HepG2 (cell line): Measurements from ENCODE around the gene PPCS. TPM values are rescaled to one million over a fixed set of nuclear protein-coding genes. Genes with fewer than 3 reads are reported as not detected.

Source experiments
- JUND ChIP-seq: sonication (generic); formaldehyde crosslinking; IDR thresholded peaks from 2 replicates; pipeline ENCODE4 v1.8.0; 2022; ENCODE audit warnings: mild to moderate bottlenecking, missing genetic modification reagents
- KAT7 ChIP-seq: IDR thresholded peaks from 2 replicates; pipeline ENCODE4 v1.6.1; 2018; ENCODE audit warnings: borderline replicate concordance, missing compliant biosample characterization
- KMT2B ChIP-seq: IDR thresholded peaks from 2 replicates; pipeline ENCODE4 v1.6.1; 2016; ENCODE audit warnings: missing genetic modification reagents, missing compliant biosample characterization
- NFE2 ChIP-seq: sonication (generic); formaldehyde crosslinking; IDR thresholded peaks from 2 replicates; pipeline ENCODE4 v1.4.0; 2020; ENCODE audit warnings: missing genetic modification reagents
- NR1H2 ChIP-seq: sonication (generic); formaldehyde crosslinking; IDR thresholded peaks from 2 replicates; pipeline ENCODE4 v1.8.1; 2022; ENCODE audit warnings: low read depth, missing genetic modification reagents, borderline replicate concordance
- PITX1 ChIP-seq: sonication (generic); formaldehyde crosslinking; IDR thresholded peaks from 2 replicates; pipeline ENCODE4 v1.5.1; 2020; ENCODE audit warnings: mild to moderate bottlenecking, missing genetic modification reagents
- POLR2AphosphoS5 ChIP-seq: IDR thresholded peaks from 2 replicates; pipeline ENCODE4 v1.6.1; 2012; ENCODE audit warnings: low read depth, low read length
- TRAFD1 ChIP-seq: sonication (generic); formaldehyde crosslinking; IDR thresholded peaks from 2 replicates; pipeline ENCODE4 v1.5.1; 2020; ENCODE audit warnings: missing genetic modification reagents, mild to moderate bottlenecking, borderline replicate concordance
- ZBTB40 ChIP-seq, 2 experiments: fragments of 450-650 bp in 1 of 2; sonication (generic) in 1 of 2; formaldehyde crosslinking in 1 of 2; IDR thresholded peaks; 2 replicates each; pipeline versions ENCODE4 v1.6.1 to v1.8.0; 2016 to 2022; ENCODE audit warnings: antibody characterized with exemption in 1 of 2, mild to moderate bottlenecking in 1 of 2, missing genetic modification reagents in 1 of 2
- ZMAT5 ChIP-seq: sonication (generic); formaldehyde crosslinking; IDR thresholded peaks from 2 replicates; pipeline ENCODE4 v1.5.0; 2020; ENCODE audit warnings: mild to moderate bottlenecking, low read depth, missing genetic modification reagents, borderline replicate concordance
- ZNF292 ChIP-seq: sonication (generic); formaldehyde crosslinking; IDR thresholded peaks from 2 replicates; pipeline ENCODE4 v1.8.1; 2022; ENCODE audit warnings: mild to moderate bottlenecking, low read depth, missing genetic modification reagents, borderline replicate concordance
- ZUFSP ChIP-seq: sonication (generic); formaldehyde crosslinking; IDR thresholded peaks from 2 replicates; pipeline ENCODE4 v1.9.0; 2021; ENCODE audit warnings: missing genetic modification reagents, mild to moderate bottlenecking, borderline replicate concordance
- polyA plus RNA-seq, 8 experiments: library from polyadenylated mRNA; depleted of rRNA in 3 of 8; stranded (reverse) in 7 of 8; unstranded in 1 of 8; fragments of >200 nt; fragmentation: Illumina TruSeq in 4 of 8; extraction: Trizol in 4 of 8; gene quantifications; 2 replicates each; pipeline versions ENCODE4 v1.2.1 to v1.2.3, GENCODE V29; 2011 to 2016; ENCODE audit warnings: low read depth in 4 of 8, missing spikeins in 1 of 8, mixed read lengths in 1 of 8; ENCODE audit not compliant: insufficient read depth in 1 of 8
- total RNA-seq, 5 experiments: library from RNA; depleted of rRNA; stranded (reverse); fragments of >200 nt; fragmentation: Illumina TruSeq; extraction: Trizol; gene quantifications; 2 replicates each; pipeline ENCODE4 v1.2.3, GENCODE V29; 2016; ENCODE audit warnings: low read depth in 1 of 5

Gene PPCS
- total and polyA plus RNA-seq, 2 of the 13 experiments (the other 11 are each of a cell fraction or from before 2014, with no cell fraction given) = 13.4 to 38.9 TPM

GRCh38 chr1:42462828-42463763, 6.8 kb downstream of the PPCS start, which contains the start of gene CCDC30 (continued):
- TF ChIP-seq ZBTB40 (IDR thresholded peaks at IDR 0.05) (no peak), ZBTB40 (CRISPR knock-in tag; IDR thresholded peaks at IDR 0.05) (no peak), ZNF292 (0 out of 2 replicates have a peak, but pooled peaks have one; percentile 29), NFE2 (CRISPR knock-in tag) (no peak), PITX1 (CRISPR knock-in tag) (peak; percentile 46; the same call in 1 of the 2 replicates), JUND (CRISPR knock-in tag) (no peak), ZUFSP (no peak), POLR2AphosphoS5 (no peak), KMT2B (CRISPR knock-in tag) (peak; percentile 80; the same call in 1 of the 2 replicates), ZMAT5 (CRISPR knock-in tag) (no peak), KAT7 (CRISPR knock-in tag) (no peak), NR1H2 (no peak), TRAFD1 (CRISPR knock-in tag) (no peak)
